Mammary epithelial cell (primary cell): ENCODE measurements around the gene SMIM13.

Experiments
- EZH2 ChIP-seq: IDR thresholded peaks from 2 replicates; pipeline ENCODE4 v1.6.1; 2012; ENCODE audit warnings: low read length, inconsistent platforms, borderline replicate concordance
- TF ChIP-seq, protein P1 (sequence below), 2 donors: IDR thresholded peaks in 1 of 2; conservative IDR thresholded peaks in 1 of 2; 2 replicates each; pipeline ENCODE4 v1.5.1; 2011 to 2012; ENCODE audit warnings: inconsistent platforms in 2 of 2, low read length in 2 of 2, mild to moderate bottlenecking in 2 of 2, control low read depth in 1 of 2, low read depth in 1 of 2; ENCODE audit not compliant: insufficient read depth in 1 of 2; ENCODE audit errors: extremely low read depth in 1 of 2

- TF ChIP-seq, protein P1, sequence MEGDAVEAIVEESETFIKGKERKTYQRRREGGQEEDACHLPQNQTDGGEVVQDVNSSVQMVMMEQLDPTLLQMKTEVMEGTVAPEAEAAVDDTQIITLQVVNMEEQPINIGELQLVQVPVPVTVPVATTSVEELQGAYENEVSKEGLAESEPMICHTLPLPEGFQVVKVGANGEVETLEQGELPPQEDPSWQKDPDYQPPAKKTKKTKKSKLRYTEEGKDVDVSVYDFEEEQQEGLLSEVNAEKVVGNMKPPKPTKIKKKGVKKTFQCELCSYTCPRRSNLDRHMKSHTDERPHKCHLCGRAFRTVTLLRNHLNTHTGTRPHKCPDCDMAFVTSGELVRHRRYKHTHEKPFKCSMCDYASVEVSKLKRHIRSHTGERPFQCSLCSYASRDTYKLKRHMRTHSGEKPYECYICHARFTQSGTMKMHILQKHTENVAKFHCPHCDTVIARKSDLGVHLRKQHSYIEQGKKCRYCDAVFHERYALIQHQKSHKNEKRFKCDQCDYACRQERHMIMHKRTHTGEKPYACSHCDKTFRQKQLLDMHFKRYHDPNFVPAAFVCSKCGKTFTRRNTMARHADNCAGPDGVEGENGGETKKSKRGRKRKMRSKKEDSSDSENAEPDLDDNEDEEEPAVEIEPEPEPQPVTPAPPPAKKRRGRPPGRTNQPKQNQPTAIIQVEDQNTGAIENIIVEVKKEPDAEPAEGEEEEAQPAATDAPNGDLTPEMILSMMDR (conservative IDR thresholded peaks at IDR 0.05 in 1 of 2, IDR thresholded peaks at IDR 0.05 in 1 of 2; ENCODE audit: extremely low read depth in 1 of 2, insufficient read depth in 1 of 2, low read depth in 1 of 2, low read length in 2 of 2), result peak; percentile 14 to 19
- no peak for TF ChIP-seq EZH2
Measured at GRCh38 chr6:11123978-11124377, 30.3 kb downstream of the SMIM13 start.
